ENCODE results near the gene SSR2.

DNA sequence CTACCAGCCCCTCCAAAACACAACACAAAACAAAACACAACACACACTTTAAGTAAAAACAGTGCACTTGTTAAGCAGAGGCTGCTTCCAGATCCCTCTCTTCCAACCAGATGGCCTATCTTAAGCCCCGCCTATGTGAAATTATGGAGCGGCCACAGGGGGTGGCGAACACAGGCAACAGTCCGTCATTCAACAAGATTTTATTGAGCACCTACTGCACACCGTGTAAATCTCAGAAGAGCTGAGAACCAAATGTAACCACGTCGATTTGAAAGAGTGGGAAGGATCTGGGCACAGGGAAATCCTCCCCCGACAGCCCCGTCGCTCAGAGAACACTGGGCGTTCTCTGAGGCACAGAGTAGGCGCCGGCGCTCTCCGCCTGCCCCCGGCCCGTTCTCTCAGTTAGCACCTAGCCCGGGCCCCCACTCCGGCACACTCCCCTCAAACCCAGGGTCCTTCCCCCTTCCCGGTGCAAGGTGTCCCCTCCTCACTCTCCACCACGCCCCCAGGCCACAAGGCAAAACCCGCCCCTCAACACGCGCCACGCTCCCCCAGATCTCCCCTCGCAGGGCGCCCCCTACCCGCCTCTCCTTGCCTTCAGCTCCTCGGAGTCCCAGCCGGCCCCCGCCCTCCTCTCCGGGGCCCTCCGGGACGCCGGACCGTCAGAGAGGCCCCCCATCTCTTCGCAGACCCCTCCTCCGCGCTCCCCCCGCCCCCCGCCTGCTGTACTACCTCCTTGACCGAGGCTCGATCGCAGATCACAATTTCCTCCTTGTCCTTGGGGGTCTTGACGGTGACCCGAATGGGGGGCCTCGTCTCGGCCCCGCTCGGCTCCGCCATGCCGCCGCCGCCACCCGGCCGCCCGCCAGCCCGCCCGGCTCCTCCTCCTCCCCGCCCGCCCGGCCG lies 32.4 kb upstream of the SSR2 start:
- TF ChIP-seq, protein P1, sequence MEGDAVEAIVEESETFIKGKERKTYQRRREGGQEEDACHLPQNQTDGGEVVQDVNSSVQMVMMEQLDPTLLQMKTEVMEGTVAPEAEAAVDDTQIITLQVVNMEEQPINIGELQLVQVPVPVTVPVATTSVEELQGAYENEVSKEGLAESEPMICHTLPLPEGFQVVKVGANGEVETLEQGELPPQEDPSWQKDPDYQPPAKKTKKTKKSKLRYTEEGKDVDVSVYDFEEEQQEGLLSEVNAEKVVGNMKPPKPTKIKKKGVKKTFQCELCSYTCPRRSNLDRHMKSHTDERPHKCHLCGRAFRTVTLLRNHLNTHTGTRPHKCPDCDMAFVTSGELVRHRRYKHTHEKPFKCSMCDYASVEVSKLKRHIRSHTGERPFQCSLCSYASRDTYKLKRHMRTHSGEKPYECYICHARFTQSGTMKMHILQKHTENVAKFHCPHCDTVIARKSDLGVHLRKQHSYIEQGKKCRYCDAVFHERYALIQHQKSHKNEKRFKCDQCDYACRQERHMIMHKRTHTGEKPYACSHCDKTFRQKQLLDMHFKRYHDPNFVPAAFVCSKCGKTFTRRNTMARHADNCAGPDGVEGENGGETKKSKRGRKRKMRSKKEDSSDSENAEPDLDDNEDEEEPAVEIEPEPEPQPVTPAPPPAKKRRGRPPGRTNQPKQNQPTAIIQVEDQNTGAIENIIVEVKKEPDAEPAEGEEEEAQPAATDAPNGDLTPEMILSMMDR (IDR thresholded peaks at IDR 0.05; ENCODE audit: insufficient read depth, low read length, poor library complexity, severe bottlenecking): no peak
- TF ChIP-seq EZH2phosphoT487 (conservative IDR thresholded peaks at IDR 0.05; ENCODE audit: low read length): no peak
